Prostate gland (tissue), 2 donors: ENCODE results near the gene BRD2. TPM values are rescaled to one million over a fixed set of nuclear protein-coding genes. Genes with fewer than 3 reads are reported as not detected.

Source experiments
- DNase-seq: peaks from one replicate; pipeline ENCODE4 v3.0.0-alpha.2; 2019; ENCODE audit warnings: low spot score
- H3K27ac ChIP-seq, 2 donors: fragments of 200-600 bp; sonication (generic); 2 replicates each; pipeline ENCODE4 v1.5.1; 2017 to 2019
- H3K27me3 ChIP-seq: fragments of 200-600 bp; sonication (generic); replicated peaks from 2 replicates; pipeline ENCODE4 v1.5.1; 2019; ENCODE audit not compliant: insufficient read depth
- H3K36me3 ChIP-seq, 2 donors: fragments of 200-600 bp; sonication (generic); 1 replicate in 1 of 2; 2 replicates in 1 of 2; pipeline versions ENCODE4 v1.5.1 to v1.8.1; 2017 to 2019
- H3K4me1 ChIP-seq: fragments of 200-600 bp; sonication (generic); replicated peaks from 2 replicates; pipeline ENCODE4 v1.5.1; 2019
- H3K4me3 ChIP-seq, 2 donors: fragments of 200-600 bp; sonication (generic); 2 replicates each; pipeline ENCODE4 v1.5.1; 2017 to 2019
- H3K9me3 ChIP-seq: fragments of 200-600 bp; sonication (generic); 2 replicates; pipeline ENCODE4 v1.5.1; 2017
- POLR2A ChIP-seq: fragments of 450-650 bp; IDR thresholded peaks from one replicate; pipeline ENCODE4 v1.6.1; 2016; ENCODE audit warnings: antibody characterized with exemption, mild to moderate bottlenecking
- POLR2AphosphoS5 ChIP-seq: sonication (generic); formaldehyde crosslinking; IDR thresholded peaks from one replicate; pipeline ENCODE4 v1.6.1; 2017; ENCODE audit warnings: antibody characterized with exemption
- WGBS: methylation state at CpG from one replicate; pipeline ENCODE4 v1.1.5; 2018; 5-methylcytosine and 5-hydroxymethylcytosine counted together
- intact Hi-C: fragments of 100-400 bp; cut with DNase I; formaldehyde crosslinking; loops from one replicate; pipeline ENCODE4 v1.14.2; 2022
- total RNA-seq, 2 donors: library from RNA; depleted of rRNA; stranded (reverse); fragments of >200 nt; gene quantifications; one replicate each; pipeline ENCODE4 v1.1.0, GENCODE V29; 2016
- TF ChIP-seq, protein P1 (sequence below), 4 experiments: fragments of 200-600 bp in 2 of 4; fragments of 450-650 bp in 2 of 4; sonication (generic) in 2 of 4; IDR thresholded peaks; 1 replicate in 3 of 4; 2 replicates in 1 of 4; pipeline ENCODE4 v1.5.1; 2016 to 2019; ENCODE audit warnings: antibody characterized with exemption in 4 of 4, mild to moderate bottlenecking in 2 of 4, moderate library complexity in 2 of 4

Gene BRD2
- total RNA-seq, 2 donors from 2014 or later, result 153 to 252 TPM

DNA sequence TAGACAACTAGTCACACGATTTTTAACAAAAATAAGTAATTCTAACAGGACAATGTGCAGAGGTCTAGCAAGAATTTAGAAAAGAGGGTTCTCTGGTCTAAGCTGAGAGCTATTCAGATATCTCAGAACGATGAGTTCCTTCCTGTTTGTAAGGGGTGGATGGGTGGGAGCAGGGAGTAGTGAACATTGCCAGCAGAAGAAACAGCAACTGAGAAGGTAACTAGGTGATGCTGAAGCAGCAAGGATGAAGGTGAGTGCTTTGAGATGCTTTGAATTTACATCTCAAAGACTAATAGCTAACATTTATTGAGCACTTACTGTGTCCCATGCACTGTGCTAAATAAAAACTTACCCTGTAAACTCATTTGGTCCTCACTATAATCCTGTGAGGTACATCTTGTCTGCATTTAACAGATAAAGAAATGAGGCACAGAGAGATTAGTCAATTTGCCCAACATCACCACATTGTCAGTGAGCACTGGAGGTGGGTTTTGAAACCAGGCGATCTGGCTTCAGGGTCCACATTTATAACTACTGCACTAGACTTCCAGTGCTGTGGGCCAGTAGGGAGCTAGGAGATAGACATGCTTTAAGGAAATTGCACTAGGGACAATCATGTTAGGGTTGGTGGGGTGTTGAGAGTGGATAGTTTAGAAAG is 15.7 kb downstream of the BRD2 start:
- Histone ChIP-seq H3K27ac (peak overlapping the region in 1 of 2 donors; percentile 35), H3K4me1 (peaks cover 11% of the 10 kb centered on the region), H3K36me3 (peaks cover 15 to 29% of the 10 kb centered on the region in 2 donors), H3K9me3 (no peaks in the 10 kb centered on the region), H3K27me3 (no peaks in the 10 kb centered on the region), H3K4me3 (no peak overlapping the region)
- intact Hi-C loops, result loop anchor here (2.0 to 5.0 kb wide), 2 partner anchors 49 to 97 kb away; no protein-coding TSS in a partner anchor
- DNase-seq, result no peak
- TF ChIP-seq POLR2AphosphoS5 (no peak), POLR2A (no peak)
- TF ChIP-seq, protein P1, sequence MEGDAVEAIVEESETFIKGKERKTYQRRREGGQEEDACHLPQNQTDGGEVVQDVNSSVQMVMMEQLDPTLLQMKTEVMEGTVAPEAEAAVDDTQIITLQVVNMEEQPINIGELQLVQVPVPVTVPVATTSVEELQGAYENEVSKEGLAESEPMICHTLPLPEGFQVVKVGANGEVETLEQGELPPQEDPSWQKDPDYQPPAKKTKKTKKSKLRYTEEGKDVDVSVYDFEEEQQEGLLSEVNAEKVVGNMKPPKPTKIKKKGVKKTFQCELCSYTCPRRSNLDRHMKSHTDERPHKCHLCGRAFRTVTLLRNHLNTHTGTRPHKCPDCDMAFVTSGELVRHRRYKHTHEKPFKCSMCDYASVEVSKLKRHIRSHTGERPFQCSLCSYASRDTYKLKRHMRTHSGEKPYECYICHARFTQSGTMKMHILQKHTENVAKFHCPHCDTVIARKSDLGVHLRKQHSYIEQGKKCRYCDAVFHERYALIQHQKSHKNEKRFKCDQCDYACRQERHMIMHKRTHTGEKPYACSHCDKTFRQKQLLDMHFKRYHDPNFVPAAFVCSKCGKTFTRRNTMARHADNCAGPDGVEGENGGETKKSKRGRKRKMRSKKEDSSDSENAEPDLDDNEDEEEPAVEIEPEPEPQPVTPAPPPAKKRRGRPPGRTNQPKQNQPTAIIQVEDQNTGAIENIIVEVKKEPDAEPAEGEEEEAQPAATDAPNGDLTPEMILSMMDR (IDR thresholded peaks at IDR 0.05), result no peak
- 31% methylated on average over 3 of the region's 3 CpGs for WGBS

DNA sequence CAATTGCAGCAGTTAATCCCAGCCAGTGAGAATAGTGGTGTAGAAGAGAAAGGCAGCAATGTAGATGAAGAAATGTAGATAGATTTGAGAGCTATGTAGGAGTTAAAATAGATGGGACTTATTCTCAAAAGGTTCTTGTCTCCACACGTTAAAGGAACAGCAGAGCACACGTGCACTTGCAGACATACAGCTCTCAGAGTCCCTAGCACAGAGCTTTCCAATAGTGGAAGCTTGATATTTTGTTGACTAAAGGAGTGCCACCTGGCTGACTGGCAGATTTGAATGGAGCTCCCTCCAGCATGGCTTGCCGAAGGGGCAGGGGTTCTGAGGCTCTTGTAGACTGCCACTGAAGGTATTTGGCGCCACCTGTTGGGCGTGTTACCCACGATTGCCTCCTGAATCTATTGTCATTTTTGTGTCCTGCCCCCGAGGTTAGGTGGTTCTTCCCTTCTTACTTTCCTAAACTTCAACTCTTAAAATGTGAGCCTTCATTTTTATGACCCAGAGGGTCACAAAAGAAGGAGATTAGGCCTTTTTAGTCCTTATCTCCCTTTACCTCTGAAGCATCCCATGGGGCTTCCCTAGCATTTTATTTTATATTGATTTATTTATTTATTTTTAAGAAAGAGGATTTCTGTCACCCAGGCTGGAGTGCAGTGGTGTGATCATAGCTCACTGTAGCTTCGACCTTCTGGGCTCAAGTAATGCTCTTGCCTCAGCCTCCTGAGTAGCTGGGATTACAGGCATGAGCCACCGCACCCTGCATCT is 16.4 kb downstream of the BRD2 start:
- DNase-seq, result peak; percentile 97
- no peaks in the 10 kb centered on the region for H3K27me3 ChIP-seq
- intact Hi-C loops, result loop anchor here (2.0 to 5.0 kb wide), 2 partner anchors 50 to 98 kb away; no protein-coding TSS in a partner anchor
- TF ChIP-seq POLR2AphosphoS5 (peak; percentile 89), POLR2A (no peak)
- TF ChIP-seq, protein P1 (IDR thresholded peaks at IDR 0.05), result peak; percentile 86 to 95 (median 92)
- peaks cover 12 to 22% of the 10 kb centered on the region in 2 donors for H3K36me3 ChIP-seq
- WGBS, result 9% methylated on average over 9 of the region's 9 CpGs
- H3K9me3 ChIP-seq, result no peaks in the 10 kb centered on the region
- peaks cover 11% of the 10 kb centered on the region for H3K4me1 ChIP-seq
- no peak overlapping the region for H3K4me3 ChIP-seq
- H3K27ac ChIP-seq, result peak overlapping the region; percentile 11 to 49

DNA sequence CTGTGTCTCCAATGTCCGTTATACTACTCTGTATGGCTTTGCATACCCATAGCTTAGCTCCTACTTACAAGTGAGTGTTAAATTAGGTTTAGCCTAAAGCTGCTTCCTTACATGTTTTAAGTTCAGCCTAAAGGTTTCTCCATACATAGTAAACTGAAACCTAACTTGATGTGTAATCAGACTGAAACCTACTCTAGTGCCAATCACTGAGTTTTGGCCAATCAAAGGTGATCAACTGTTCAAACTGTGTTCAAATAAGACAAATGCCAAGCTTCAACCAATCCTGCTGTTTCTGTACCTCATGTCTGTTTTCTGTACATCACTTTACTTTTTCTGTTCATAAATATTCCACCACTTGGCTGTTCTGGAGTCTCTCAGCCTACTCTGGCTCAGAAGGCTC is 21.0 kb downstream of the BRD2 start:
- WGBS, result 90% methylated on average over 1 of the region's 1 CpG
- DNase-seq, result no peak
- Histone ChIP-seq H3K36me3 (no peaks in the 10 kb centered on the region), H3K4me1 (peaks cover 4% of the 10 kb centered on the region), H3K4me3 (no peak overlapping the region), H3K27me3 (no peaks in the 10 kb centered on the region), H3K27ac (no peak overlapping the region), H3K9me3 (no peaks in the 10 kb centered on the region)
- intact Hi-C loops, result no loop called here
- TF ChIP-seq POLR2AphosphoS5, result no peak
- no peak for TF ChIP-seq POLR2A
- TF ChIP-seq, protein P1 (IDR thresholded peaks at IDR 0.05), result no peak

DNA sequence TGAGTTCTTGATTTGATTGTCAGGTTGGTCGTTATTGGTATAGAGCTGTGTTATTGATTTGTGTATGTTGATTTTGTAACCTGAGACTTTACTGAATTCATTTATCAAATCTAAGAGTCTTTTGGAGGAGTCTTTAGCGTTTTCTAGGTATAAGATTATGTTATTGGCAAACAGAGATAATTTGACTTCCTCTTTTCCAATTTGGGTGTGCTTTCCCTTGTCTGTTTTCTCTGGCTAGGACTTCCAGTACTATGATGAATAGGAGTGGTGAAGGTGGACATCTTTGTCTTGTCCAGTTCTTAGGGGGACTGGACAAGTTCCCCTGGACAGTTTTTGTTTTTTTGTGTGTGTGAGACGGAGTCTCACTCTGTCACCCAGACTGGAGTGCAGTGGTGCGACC is 23.6 kb downstream of the BRD2 start:
- H3K27ac ChIP-seq, result no peak overlapping the region
- no peaks in the 10 kb centered on the region for H3K27me3 ChIP-seq
- no peak for DNase-seq
- TF ChIP-seq POLR2AphosphoS5 (no peak), POLR2A (no peak)
- TF ChIP-seq, protein P1 (IDR thresholded peaks at IDR 0.05), result no peak
- no peaks in the 10 kb centered on the region for H3K4me1 ChIP-seq
- no peak overlapping the region for H3K4me3 ChIP-seq
- intact Hi-C loops, result no loop called here
- no peaks in the 10 kb centered on the region for H3K9me3 ChIP-seq
- WGBS, result 66% methylated on average over 4 of the region's 4 CpGs
- H3K36me3 ChIP-seq, result no peaks in the 10 kb centered on the region
